HG02852 (cell line): Measurements from ENCODE around the gene GRIN2A.

ENCODE experiments used
- ATAC-seq: cut with Tn5 transposase; IDR thresholded peaks from one replicate; pipeline ENCODE4 v1.9.1; 2021; ENCODE audit warnings: mild to moderate bottlenecking, moderate library complexity; ENCODE audit not compliant: unreplicated experiment

Gene GRIN2A

GRCh38 chr16:10188236-10188635, 6.0 kb upstream of the GRIN2A start:
- no peak for ATAC-seq

- peak; percentile 50 for ATAC-seq
Observed at GRCh38 chr16:10181196-10182162, 749 bp downstream of the GRIN2A start.

- no peak for ATAC-seq
Observed at GRCh38 chr16:10180771-10181163, 1.5 kb downstream of the GRIN2A start.

- no peak for ATAC-seq
Observed at GRCh38 chr16:10180042-10180770, 2.0 kb downstream of the GRIN2A start.

GRCh38 chr16:10178526-10178925, 3.7 kb downstream of the GRIN2A start:
- no peak for ATAC-seq

- ATAC-seq, result no peak
Observed at GRCh38 chr16:10178080-10178479, 4.1 kb downstream of the GRIN2A start.

- no peak for ATAC-seq
Observed at GRCh38 chr16:10172848-10173655, 9.2 kb downstream of the GRIN2A start.

- ATAC-seq, result no peak
Observed at GRCh38 chr16:10171221-10171620, 11.0 kb downstream of the GRIN2A start.

- ATAC-seq, result no peak
Observed at GRCh38 chr16:10169904-10170410, 12.3 kb downstream of the GRIN2A start.

GRCh38 chr16:10169031-10169430, 13.2 kb downstream of the GRIN2A start:
- no peak for ATAC-seq

- ATAC-seq, result no peak
Observed at GRCh38 chr16:10168258-10168657, 14.0 kb downstream of the GRIN2A start.

- no peak for ATAC-seq
Observed at GRCh38 chr16:10165643-10166042, 16.6 kb downstream of the GRIN2A start.

- ATAC-seq, result no peak
Observed at GRCh38 chr16:10162981-10163380, 19.2 kb downstream of the GRIN2A start.

GRCh38 chr16:10156099-10156498, 26.1 kb downstream of the GRIN2A start:
- no peak for ATAC-seq

GRCh38 chr16:10154389-10154788, 27.8 kb downstream of the GRIN2A start:
- no peak for ATAC-seq

GRCh38 chr16:10153985-10154384, 28.2 kb downstream of the GRIN2A start:
- ATAC-seq, result no peak

GRCh38 chr16:10151718-10152117, 30.5 kb downstream of the GRIN2A start:
- ATAC-seq, result no peak

- no peak for ATAC-seq
Observed at GRCh38 chr16:10150906-10151305, 31.3 kb downstream of the GRIN2A start.

- no peak for ATAC-seq
Observed at GRCh38 chr16:10145542-10146035, 36.6 kb downstream of the GRIN2A start.

GRCh38 chr16:10141671-10142070, 40.6 kb downstream of the GRIN2A start:
- no peak for ATAC-seq

GRCh38 chr16:10138881-10139280, 43.3 kb downstream of the GRIN2A start:
- ATAC-seq, result no peak
